Measurements from ENCODE around the gene ADCY5.

ADCY5 gene

DNA sequence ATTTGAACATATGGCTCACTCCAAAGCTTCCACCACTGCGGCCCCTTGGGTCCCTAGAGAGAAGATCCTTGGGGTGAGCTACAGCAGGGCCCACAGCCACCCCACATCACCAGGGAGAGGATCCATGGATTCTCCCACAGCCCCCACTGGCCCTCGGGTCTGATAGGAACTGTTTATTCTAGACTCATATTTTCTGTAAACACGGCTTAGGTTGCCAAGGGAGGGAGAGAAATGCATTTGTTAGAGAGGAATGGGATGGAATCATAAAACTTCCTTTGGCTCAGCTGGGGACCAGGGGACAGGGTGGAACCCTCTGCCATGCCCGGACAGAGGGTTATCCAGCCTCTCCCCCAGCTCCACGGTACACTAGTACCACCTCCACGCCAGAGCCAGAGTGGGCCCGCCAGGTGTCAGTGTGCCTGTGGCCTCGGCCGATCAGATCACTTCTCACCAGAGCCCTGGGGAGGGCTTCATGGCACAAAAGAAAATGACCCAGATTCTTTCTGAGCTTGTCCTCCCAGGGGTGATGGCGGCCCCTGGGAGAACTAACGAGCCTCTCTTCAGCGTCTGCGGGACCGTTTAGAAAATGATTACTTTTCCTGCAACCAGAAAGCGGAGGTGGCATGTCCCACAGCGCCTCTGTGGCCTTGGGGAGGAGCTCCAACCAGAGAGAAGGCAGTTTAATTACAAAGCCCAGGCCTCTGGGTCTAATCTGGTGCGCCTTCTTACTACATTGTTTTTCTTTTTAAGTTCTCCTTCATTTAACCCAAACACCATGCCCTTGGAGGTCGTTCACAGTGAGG is 33.7 kb downstream of the ADCY5 start:
- TF ChIP-seq CTCF (IDR thresholded peaks at IDR 0.05; ENCODE audit: low read depth, low read length) = no peak

DNA sequence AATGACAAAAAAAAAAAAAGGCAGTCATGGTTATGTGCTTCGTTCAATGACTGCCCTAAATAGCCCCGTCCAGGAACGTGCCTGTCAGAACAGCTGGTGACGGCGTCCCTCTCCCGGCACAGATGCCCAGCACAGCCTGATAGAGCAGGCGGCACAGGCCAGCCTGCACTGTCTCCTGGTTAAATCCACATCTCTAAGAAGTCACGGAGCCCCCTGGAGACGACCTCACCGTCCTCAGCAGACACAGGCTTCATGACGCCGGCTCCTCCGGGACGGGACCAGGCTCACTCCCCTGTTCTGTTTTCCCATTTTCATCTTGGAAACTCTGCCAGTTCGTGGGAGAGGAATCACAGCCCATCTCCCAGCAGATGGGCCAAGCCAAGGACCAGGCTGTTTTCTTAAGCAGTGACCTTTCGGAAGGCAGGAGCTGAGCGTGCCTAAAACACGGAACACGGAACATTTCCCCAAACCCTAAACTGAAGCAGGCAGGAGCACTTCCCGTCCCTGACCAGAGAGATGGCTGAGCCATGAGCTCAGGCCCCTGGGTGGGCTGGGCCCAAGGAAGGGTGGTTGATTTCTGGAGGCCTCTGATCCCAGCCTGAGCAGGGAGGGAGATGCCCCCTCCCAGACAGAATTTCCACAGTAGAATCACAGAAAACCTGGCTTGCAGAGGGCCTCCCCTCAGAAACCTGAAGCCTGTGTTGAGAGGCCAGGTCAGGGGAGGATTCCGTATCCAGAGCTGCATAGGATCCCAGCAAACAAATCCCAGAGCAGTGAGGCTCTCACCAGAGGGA is 35.9 kb downstream of the ADCY5 start:
- no peak for TF ChIP-seq CTCF (IDR thresholded peaks at IDR 0.05; ENCODE audit: low read depth, low read length)
- H3K4me3 ChIP-seq (ENCODE audit: low read depth, low read length) = no peak overlapping the region

More for the DNA sequence above, 33.7 kb downstream of the ADCY5 start:
- no peak overlapping the region for H3K4me3 ChIP-seq (ENCODE audit: low read depth, low read length)

GRCh38 chr3:123412076-123412475 is 36.8 kb downstream of the ADCY5 start:
- H3K4me3 ChIP-seq (ENCODE audit: low read depth, low read length) = no peak overlapping the region
- no peak for TF ChIP-seq CTCF (IDR thresholded peaks at IDR 0.05; ENCODE audit: low read depth, low read length)

GRCh38 chr3:123411340-123412040 is 37.4 kb downstream of the ADCY5 start:
- no peak for TF ChIP-seq CTCF (IDR thresholded peaks at IDR 0.05; ENCODE audit: low read depth, low read length)

GRCh38 chr3:123410149-123410515 is 38.8 kb downstream of the ADCY5 start:
- H3K4me3 ChIP-seq (ENCODE audit: low read depth, low read length) = no peak overlapping the region
- no peak for TF ChIP-seq CTCF (IDR thresholded peaks at IDR 0.05; ENCODE audit: low read depth, low read length)

More at GRCh38 chr3:123411340-123412040, 37.4 kb downstream of the ADCY5 start:
- no peak overlapping the region for H3K4me3 ChIP-seq (ENCODE audit: low read depth, low read length)

GRCh38 chr3:123409443-123410148 is 39.3 kb downstream of the ADCY5 start:
- TF ChIP-seq CTCF (IDR thresholded peaks at IDR 0.05; ENCODE audit: low read depth, low read length) = no peak
- no peak overlapping the region for H3K4me3 ChIP-seq (ENCODE audit: low read depth, low read length)
